Keratinocyte (primary cell): Measurements from ENCODE around the gene SUZ12. TPM values are rescaled to one million over a fixed set of nuclear protein-coding genes. Genes with fewer than 3 reads are reported as not detected.
"Not testable (repeated sequence)": the region's sequence is repeated elsewhere in the genome, so short reads cannot be mapped to it uniquely, and the experiment has no call there.

ENCODE experiments used
- DNase-seq: peaks from one replicate; pipeline ENCODE4 v3.0.0-alpha.2; 2011; ENCODE audit warnings: low read depth, missing footprints, low spot score
- FAIRE-seq: peaks from 2 replicates; lab custom pipeline; 2011; peaks lifted over from hg19 to GRCh38; lab: Jason Lieb, UNC
- H2AFZ ChIP-seq: 2 replicates; pipeline ENCODE4 v1.6.0; 2012; ENCODE audit warnings: low read length, control low read depth, inconsistent platforms; ENCODE audit not compliant: control insufficient read depth
- H3K27ac ChIP-seq: 2 replicates; pipeline ENCODE4 v1.5.1; 2011; ENCODE audit warnings: low read length; ENCODE audit not compliant: control insufficient read depth, insufficient read depth
- H3K27me3 ChIP-seq: 3 replicates; pipeline ENCODE4 v1.6.0; 2011; ENCODE audit warnings: low read length; ENCODE audit not compliant: control insufficient read depth, insufficient read depth; ENCODE audit errors: extremely low read depth
- H3K36me3 ChIP-seq, 2 experiments: 2 replicates in 1 of 2; 3 replicates in 1 of 2; pipeline ENCODE4 v1.5.1; 2011; ENCODE audit warnings: low read length in 2 of 2, mild to moderate bottlenecking in 1 of 2; ENCODE audit not compliant: control insufficient read depth in 2 of 2, insufficient read depth in 2 of 2; ENCODE audit errors: extremely low read depth in 1 of 2
- H3K4me1 ChIP-seq: 3 replicates; pipeline ENCODE4 v1.5.1; 2011; ENCODE audit warnings: low read length; ENCODE audit not compliant: control insufficient read depth, insufficient read depth; ENCODE audit errors: extremely low read depth
- H3K4me2 ChIP-seq: 3 replicates; pipeline ENCODE4 v1.6.0; 2011; ENCODE audit warnings: low read depth, low read length; ENCODE audit not compliant: control insufficient read depth, insufficient read depth; ENCODE audit errors: extremely low read depth
- H3K4me3 ChIP-seq, 3 experiments: fragments of 200-600 bp in 1 of 3; sonication (generic) in 1 of 3; 2 replicates in 2 of 3; 3 replicates in 1 of 3; pipeline ENCODE4 v1.5.1; 2011 to 2016; ENCODE audit warnings: low read length in 3 of 3, mild to moderate bottlenecking in 3 of 3, control low read depth in 2 of 3, inconsistent platforms in 1 of 3, low read depth in 1 of 3, mixed read lengths in 1 of 3, mixed run types in 1 of 3, moderate library complexity in 1 of 3; ENCODE audit not compliant: control insufficient read depth in 2 of 3, insufficient read depth in 2 of 3; ENCODE audit errors: extremely low read depth in 1 of 3
- H3K79me2 ChIP-seq: 2 replicates; pipeline ENCODE4 v1.6.0; 2012; ENCODE audit warnings: low read length; ENCODE audit not compliant: control insufficient read depth, insufficient read depth
- H3K9ac ChIP-seq: 3 replicates; pipeline ENCODE4 v1.6.0; 2011; ENCODE audit warnings: low read length; ENCODE audit not compliant: control insufficient read depth, insufficient read depth; ENCODE audit errors: extremely low read depth
- H3K9me1 ChIP-seq: 3 replicates; pipeline ENCODE4 v1.6.0; 2011; ENCODE audit warnings: low read length; ENCODE audit not compliant: control insufficient read depth, insufficient read depth; ENCODE audit errors: extremely low read depth
- H3K9me3 ChIP-seq: 2 replicates; pipeline ENCODE4 v1.5.1; 2012; ENCODE audit warnings: low read depth, low read length; ENCODE audit not compliant: control insufficient read depth
- H4K20me1 ChIP-seq: 3 replicates; pipeline ENCODE4 v1.6.0; 2011; ENCODE audit warnings: low read length; ENCODE audit not compliant: control insufficient read depth, insufficient read depth; ENCODE audit errors: extremely low read depth
- EZH2 ChIP-seq: IDR thresholded peaks from one replicate; pipeline ENCODE4 v1.6.1; 2012; ENCODE audit warnings: inconsistent platforms, mild to moderate bottlenecking, low read length, moderate library complexity
- dilution Hi-C: fragments of 300-500 bp; cut with MboI; formaldehyde crosslinking; loops from one replicate; pipeline ENCODE4 v1.7.0; 2020; ENCODE audit warnings: low sequenced_read_pairs; ENCODE audit not compliant: extremely low pct_ligation_motif_present
- polyA minus RNA-seq, 3 experiments: library from RNA; depleted of rRNA, polyadenylated mRNA; stranded (reverse); fragments of >200 nt; gene quantifications; 1 replicate in 1 of 3; 2 replicates in 1 of 3; 3 replicates in 1 of 3; pipeline ENCODE4 v1.2.3, GENCODE V29; 2011
- polyA plus RNA-seq, 5 experiments: library from polyadenylated mRNA; depleted of rRNA in 3 of 5; stranded (reverse) in 3 of 5; stranded (forward) in 1 of 5; unstranded in 1 of 5; fragments of >200 nt; gene quantifications; 1 replicate in 1 of 5; 2 replicates in 3 of 5; 3 replicates in 1 of 5; pipeline versions ENCODE4 v1.2.1 to v1.2.3, GENCODE V29; 2011 to 2012; ENCODE audit warnings: missing spikeins in 2 of 5, low read depth in 1 of 5, low replicate concordance in 1 of 5
- TF ChIP-seq, protein P1 (sequence below), 3 experiments: IDR thresholded peaks in 1 of 3; conservative IDR thresholded peaks in 1 of 3; optimal IDR thresholded peaks in 1 of 3; 2 replicates in 2 of 3; 3 replicates in 1 of 3; pipeline versions ENCODE3 to v1.5.1; 2011; ENCODE audit warnings: low read length in 3 of 3, mild to moderate bottlenecking in 3 of 3, moderate library complexity in 2 of 3, control low read depth in 1 of 3, inconsistent platforms in 1 of 3; ENCODE audit not compliant: insufficient read depth in 2 of 3; ENCODE audit errors: extremely low read depth in 1 of 3

The SUZ12 gene
- polyA plus RNA-seq (10.4 to 20.8 TPM (median 12.9 TPM) in 3 replicates), polyA minus RNA-seq (1.4 to 15.9 TPM (median 6.9 TPM) in 3 replicates)
- polyA plus RNA-seq (2011; ENCODE audit: low read depth), result 47.6 TPM
- 9.2 and 18.3 TPM in 2 replicates for polyA plus RNA-seq (2011; cell fraction: cytosol; rRNA removed)
- 13.6 and 18.8 TPM in 2 replicates for polyA plus RNA-seq (2011; cell fraction: nucleus; rRNA removed)
- polyA plus RNA-seq (2012; ENCODE audit: low replicate concordance), result 12.3 and 15.2 TPM in 2 replicates
- 9.0 TPM for polyA minus RNA-seq (2011; cell fraction: cytosol; rRNA and poly(A)+ RNA removed)
- polyA minus RNA-seq (2011; cell fraction: nucleus; rRNA and poly(A)+ RNA removed), result 7.7 and 16.1 TPM in 2 replicates

DNA sequence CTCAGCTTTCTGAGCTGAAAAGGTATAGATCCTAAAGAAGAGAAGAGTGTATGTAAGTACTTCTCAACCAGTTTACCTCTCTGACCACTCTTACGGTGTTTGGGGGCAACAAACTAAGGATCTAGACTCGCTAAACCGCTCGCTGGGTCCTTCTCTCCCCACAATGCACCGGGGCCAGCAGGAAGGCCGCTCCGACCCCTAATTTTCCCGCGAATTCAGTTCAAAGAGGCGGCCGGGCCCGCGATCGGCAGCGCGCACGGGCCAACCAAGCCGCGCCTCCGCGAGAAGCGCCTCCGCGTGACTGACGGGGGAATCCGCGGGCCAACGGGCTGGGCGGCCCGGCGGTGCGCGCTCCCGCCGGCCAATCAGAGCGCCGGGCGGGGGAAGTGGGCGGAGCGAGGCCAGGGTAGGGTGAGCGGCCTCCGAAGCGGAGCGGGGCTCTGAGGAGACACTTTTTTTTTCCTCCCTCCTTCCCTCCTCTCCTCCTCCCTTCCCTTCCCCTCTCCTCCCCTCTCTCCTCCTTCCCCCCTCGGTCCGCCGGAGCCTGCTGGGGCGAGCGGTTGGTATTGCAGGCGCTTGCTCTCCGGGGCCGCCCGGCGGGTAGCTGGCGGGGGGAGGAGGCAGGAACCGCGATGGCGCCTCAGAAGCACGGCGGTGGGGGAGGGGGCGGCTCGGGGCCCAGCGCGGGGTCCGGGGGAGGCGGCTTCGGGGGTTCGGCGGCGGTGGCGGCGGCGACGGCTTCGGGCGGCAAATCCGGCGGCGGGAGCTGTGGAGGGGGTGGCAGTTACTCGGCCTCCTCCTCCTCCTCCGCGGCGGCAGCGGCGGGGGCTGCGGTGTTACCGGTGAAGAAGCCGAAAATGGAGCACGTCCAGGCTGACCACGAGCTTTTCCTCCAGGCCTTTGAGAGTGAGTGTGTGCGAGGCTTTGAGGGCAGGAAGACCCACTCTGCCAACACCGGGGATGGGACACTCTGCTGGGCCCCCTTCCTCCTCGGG is at the start of gene SUZ12:
Gene SUZ12 (plus strand): TSS at position 393 of the 995 bp plus-strand sequence. CDS start 240 bp downstream, at position 633.
- dilution Hi-C loops, result not testable (repeated sequence)

DNA sequence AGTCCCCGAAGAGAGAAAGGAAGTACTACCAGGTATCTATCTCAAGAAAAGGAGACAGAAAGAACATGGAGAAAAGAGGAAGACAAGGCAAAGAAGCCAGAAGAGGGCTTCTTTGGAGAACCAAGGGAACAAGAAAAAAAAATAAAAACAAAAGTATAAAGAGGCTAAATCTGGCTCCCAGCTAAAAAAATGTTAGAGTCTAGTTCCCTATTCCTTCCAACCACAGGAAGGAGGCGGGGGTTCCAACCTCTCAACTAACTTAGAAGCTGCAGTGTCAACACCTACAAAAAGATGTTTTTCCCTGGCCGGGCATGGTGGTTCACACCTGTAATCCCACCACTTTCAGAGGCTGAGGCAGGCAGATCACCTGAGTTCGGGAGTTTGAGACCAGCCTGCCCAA is 48.7 kb upstream of the SUZ12 start:
- DNase-seq (no peak), FAIRE-seq (no peak)
- no peak for TF ChIP-seq EZH2
- TF ChIP-seq, protein P1, sequence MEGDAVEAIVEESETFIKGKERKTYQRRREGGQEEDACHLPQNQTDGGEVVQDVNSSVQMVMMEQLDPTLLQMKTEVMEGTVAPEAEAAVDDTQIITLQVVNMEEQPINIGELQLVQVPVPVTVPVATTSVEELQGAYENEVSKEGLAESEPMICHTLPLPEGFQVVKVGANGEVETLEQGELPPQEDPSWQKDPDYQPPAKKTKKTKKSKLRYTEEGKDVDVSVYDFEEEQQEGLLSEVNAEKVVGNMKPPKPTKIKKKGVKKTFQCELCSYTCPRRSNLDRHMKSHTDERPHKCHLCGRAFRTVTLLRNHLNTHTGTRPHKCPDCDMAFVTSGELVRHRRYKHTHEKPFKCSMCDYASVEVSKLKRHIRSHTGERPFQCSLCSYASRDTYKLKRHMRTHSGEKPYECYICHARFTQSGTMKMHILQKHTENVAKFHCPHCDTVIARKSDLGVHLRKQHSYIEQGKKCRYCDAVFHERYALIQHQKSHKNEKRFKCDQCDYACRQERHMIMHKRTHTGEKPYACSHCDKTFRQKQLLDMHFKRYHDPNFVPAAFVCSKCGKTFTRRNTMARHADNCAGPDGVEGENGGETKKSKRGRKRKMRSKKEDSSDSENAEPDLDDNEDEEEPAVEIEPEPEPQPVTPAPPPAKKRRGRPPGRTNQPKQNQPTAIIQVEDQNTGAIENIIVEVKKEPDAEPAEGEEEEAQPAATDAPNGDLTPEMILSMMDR (optimal IDR thresholded peaks at IDR 0.05 in 1 of 3, IDR thresholded peaks at IDR 0.05 in 1 of 3, conservative IDR thresholded peaks at IDR 0.05 in 1 of 3; ENCODE audit: extremely low read depth in 1 of 3, insufficient read depth in 2 of 3, low read length in 3 of 3), result no peak
- H3K9me1 ChIP-seq, result no peaks in the 10 kb centered on the region
- H3K9me3 ChIP-seq, result no peaks in the 10 kb centered on the region
- H2AFZ ChIP-seq, result no peak overlapping the region
- H3K27ac ChIP-seq, result no peak overlapping the region
- H3K79me2 ChIP-seq, result no peaks in the 10 kb centered on the region
- H3K4me1 ChIP-seq, result no peaks in the 10 kb centered on the region
- H3K4me2 ChIP-seq, result no peak overlapping the region
- H3K27me3 ChIP-seq, result no peaks in the 10 kb centered on the region
- dilution Hi-C loops, result no loop called here
- H4K20me1 ChIP-seq, result no peaks in the 10 kb centered on the region
- H3K9ac ChIP-seq, result no peak overlapping the region
- peaks cover 22 to 37% of the 10 kb centered on the region in 2 experiments for H3K36me3 ChIP-seq
- no peak overlapping the region for H3K4me3 ChIP-seq

More for the DNA sequence above, at the start of gene SUZ12:
- H3K27me3 ChIP-seq, H3K4me1 ChIP-seq, H3K36me3 ChIP-seq, H3K9me1 ChIP-seq, H3K9me3 ChIP-seq, H4K20me1 ChIP-seq: not testable (repeated sequence)
- Histone ChIP-seq H3K9ac (peak within 1 kb of the TSS; percentile 78), H3K4me3 (peak within 1 kb of the TSS; percentile 57 to 77 (median 67)), H2AFZ (peak within 1 kb of the TSS; percentile 97), H3K4me2 (peak within 1 kb of the TSS; percentile 83), H3K79me2 (peaks cover 31% of the 10 kb centered on the region), H3K27ac (peak within 1 kb of the TSS; percentile 58)
- peak; percentile 36 for FAIRE-seq
- DNase-seq, result peak; percentile 5
